Activated CD4-positive, alpha-beta T cell treated with anti-CD3 and anti-CD28 coated beads, Interleukin-2, amount 10 ng/mL, durations not matched to agents 24 days and 14 days (primary cell): ENCODE data around the gene ZNHIT3. TPM values are rescaled to one million over a fixed set of nuclear protein-coding genes. Genes with fewer than 3 reads are reported as not detected.
A peak's percentile ranks its signal among the peaks of the same experiment; 100 is the strongest.

ENCODE experiments used
- DNase-seq: peaks from one replicate; pipeline ENCODE4 v3.0.0; 2022
- H3K27ac Mint-ChIP-seq: one replicate; pipeline ENCODE4 v1.8.0; 2022; ENCODE audit warnings: mild to moderate bottlenecking, mixed read lengths
- H3K27me3 Mint-ChIP-seq: one replicate; pipeline ENCODE4 v1.8.0; 2022; ENCODE audit warnings: mixed read lengths
- H3K36me3 Mint-ChIP-seq: one replicate; pipeline ENCODE4 v1.8.0; 2022; ENCODE audit warnings: low read depth, mild to moderate bottlenecking, mixed read lengths
- H3K4me1 Mint-ChIP-seq: one replicate; pipeline ENCODE4 v1.8.0; 2021; ENCODE audit warnings: mixed read lengths
- H3K4me3 Mint-ChIP-seq: one replicate; pipeline ENCODE4 v1.8.0; 2022; ENCODE audit warnings: mild to moderate bottlenecking, moderate library complexity, mixed read lengths
- H3K9me3 Mint-ChIP-seq: one replicate; pipeline ENCODE4 v1.8.0; 2021; ENCODE audit warnings: mixed read lengths
- intact Hi-C: fragments of 100-400 bp; cut with micrococcal nuclease; formaldehyde crosslinking; loops from one replicate; pipeline ENCODE4 v1.15.1; 2023
- total RNA-seq: library from RNA; stranded (reverse); gene quantifications from 2 replicates; pipeline ENCODE4 v1.2.3, GENCODE V29; 2022

The ZNHIT3 gene
- total RNA-seq, 1 donor from 2014 or later: 47.3 TPM

- peak; percentile 97 for DNase-seq
- H3K4me1 Mint-ChIP-seq: peaks cover 33% of the 10 kb centered on the region
- no peaks in the 10 kb centered on the region for H3K9me3 Mint-ChIP-seq
- intact Hi-C loops: loop anchor here (1.0 kb wide), 2 partner anchors 10 to 48 kb away; no protein-coding TSS in a partner anchor
- peak within 1 kb of the TSS; percentile 99 for H3K27ac Mint-ChIP-seq
- no peaks in the 10 kb centered on the region for H3K27me3 Mint-ChIP-seq
- H3K36me3 Mint-ChIP-seq: peaks cover 55% of the 10 kb centered on the region
- H3K4me3 Mint-ChIP-seq: peak within 1 kb of the TSS; percentile 99
Measured at GRCh38 chr17:36534840-36535668, 48.6 kb downstream of the ZNHIT3 start, which contains the start of the genes MYO19 and PIGW. MYO19 (minus strand) TSS chr17:36534868; CDS start chr17:36532538, 2,330 bp downstream. PIGW (plus strand) TSS chr17:36534987; CDS start chr17:36537102, 2,115 bp downstream.

GRCh38 chr17:36535669-36536081 lies 49.2 kb downstream of the ZNHIT3 start:
- intact Hi-C loops: loop anchor here (1.0 kb wide), 1 partner anchor 10 kb away; no protein-coding TSS in a partner anchor
- H3K9me3 Mint-ChIP-seq: no peaks in the 10 kb centered on the region
- H3K27ac Mint-ChIP-seq: peak overlapping the region; percentile 99
- H3K4me1 Mint-ChIP-seq: peaks cover 33% of the 10 kb centered on the region
- H3K4me3 Mint-ChIP-seq: peak overlapping the region; percentile 99
- H3K27me3 Mint-ChIP-seq: no peaks in the 10 kb centered on the region
- no peak for DNase-seq
- H3K36me3 Mint-ChIP-seq: peaks cover 54% of the 10 kb centered on the region

GRCh38 chr17:36540696-36541095 lies 54.2 kb downstream of the ZNHIT3 start:
- H3K36me3 Mint-ChIP-seq: peaks cover 30% of the 10 kb centered on the region
- no peaks in the 10 kb centered on the region for H3K27me3 Mint-ChIP-seq
- no peak overlapping the region for H3K4me3 Mint-ChIP-seq
- intact Hi-C loops: loop anchor here (10.0 kb wide), 3 partner anchors 184 to 956 kb away; partner anchors contain the start of genes AATF and AP2B1
- peaks cover 18% of the 10 kb centered on the region for H3K4me1 Mint-ChIP-seq
- H3K27ac Mint-ChIP-seq: no peak overlapping the region
- H3K9me3 Mint-ChIP-seq: no peaks in the 10 kb centered on the region
- DNase-seq: no peak

GRCh38 chr17:36542755-36543154 lies 56.3 kb downstream of the ZNHIT3 start:
- Mint-ChIP-seq H3K4me1 (peaks cover 19% of the 10 kb centered on the region), H3K27ac (no peak overlapping the region), H3K4me3 (no peak overlapping the region), H3K27me3 (no peaks in the 10 kb centered on the region), H3K36me3 (peaks cover 30% of the 10 kb centered on the region), H3K9me3 (no peaks in the 10 kb centered on the region)
- intact Hi-C loops: loop anchor here (10.0 kb wide), 3 partner anchors 182 to 958 kb away; partner anchors contain the start of genes AATF and AP2B1
- DNase-seq: peak; percentile 52

GRCh38 chr17:36544044-36544306 lies 57.5 kb downstream of the ZNHIT3 start:
- intact Hi-C loops: loop anchor here (2.0 to 10.0 kb wide), 4 partner anchors 57 to 959 kb away; partner anchors contain the start of genes AATF, AP2B1 and ZNHIT3
- no peak for DNase-seq

GRCh38 chr17:36544307-36545076 lies 58.0 kb downstream of the ZNHIT3 start, which contains the start of gene GGNBP2:
GGNBP2 (plus strand) TSS chr17:36544919; CDS start chr17:36545725, 806 bp downstream.
- Mint-ChIP-seq H3K27ac (peak within 1 kb of the TSS; percentile 99), H3K4me1 (peaks cover 25% of the 10 kb centered on the region), H3K9me3 (no peaks in the 10 kb centered on the region), H3K4me3 (peak within 1 kb of the TSS; percentile 98), H3K36me3 (peaks cover 33% of the 10 kb centered on the region), H3K27me3 (no peaks in the 10 kb centered on the region)
- peak; percentile 97 for DNase-seq
- intact Hi-C loops: loop anchor here (1.0 to 10.0 kb wide), 6 partner anchors 9 to 960 kb away; partner anchors contain the start of genes AATF, AP2B1, MRM1 and ZNHIT3

More at GRCh38 chr17:36544044-36544306, 57.5 kb downstream of the ZNHIT3 start:
- Mint-ChIP-seq H3K27me3 (no peaks in the 10 kb centered on the region), H3K9me3 (no peaks in the 10 kb centered on the region), H3K4me1 (peaks cover 25% of the 10 kb centered on the region), H3K4me3 (peak overlapping the region; percentile 98), H3K36me3 (peaks cover 33% of the 10 kb centered on the region), H3K27ac (peak overlapping the region; percentile 99)

- H3K4me1 Mint-ChIP-seq: peaks cover 28% of the 10 kb centered on the region
- H3K36me3 Mint-ChIP-seq: peaks cover 31% of the 10 kb centered on the region
- DNase-seq: no peak
- intact Hi-C loops: loop anchor here (1.0 to 10.0 kb wide), 6 partner anchors 10 to 960 kb away; partner anchors contain the start of genes AATF, AP2B1, MRM1 and ZNHIT3
- H3K4me3 Mint-ChIP-seq: peak overlapping the region; percentile 98
- no peaks in the 10 kb centered on the region for H3K27me3 Mint-ChIP-seq
- H3K27ac Mint-ChIP-seq: peak overlapping the region; percentile 99
- H3K9me3 Mint-ChIP-seq: no peaks in the 10 kb centered on the region
Measured at GRCh38 chr17:36545077-36545464, 58.6 kb downstream of the ZNHIT3 start.

Other genes starting within 250 kb of the ZNHIT3 start
- gene TBC1D3I, start 222.1 kb upstream of the ZNHIT3 start, total RNA-seq: 0.65 and 1.9 TPM in 2 replicates
- gene TBC1D3G, start 162.8 kb upstream of the ZNHIT3 start, total RNA-seq: not detected in 2 replicates
- not detected in 2 replicates for gene TBC1D3H, start 98.2 kb upstream of the ZNHIT3 start, total RNA-seq
- gene MYO19, start 48.2 kb downstream of the ZNHIT3 start, total RNA-seq: 167 and 172 TPM in 2 replicates
- 30.4 and 30.5 TPM in 2 replicates for gene PIGW, start 48.3 kb downstream of the ZNHIT3 start, total RNA-seq
- gene GGNBP2, start 58.2 kb downstream of the ZNHIT3 start, total RNA-seq: 70.2 and 75.3 TPM in 2 replicates
- 17.9 and 18.0 TPM in 2 replicates for gene DHRS11, start 105.2 kb downstream of the ZNHIT3 start, total RNA-seq
- gene MRM1, start 114.9 kb downstream of the ZNHIT3 start, total RNA-seq: 25.1 and 26.8 TPM in 2 replicates